ENCODE results near the gene UNC79. TPM values are rescaled to one million over a fixed set of nuclear protein-coding genes. Genes with fewer than 3 reads are reported as not detected.

Gene UNC79
- total RNA-seq, 1 experiment from 2014 or later = not detected

GRCh38 chr14:93546642-93547041 is 115.9 kb downstream of the UNC79 start:
- no TSS peak for BruUV-seq (replicated peaks)
- Mint-ChIP-seq H3K27ac (ENCODE audit: unreplicated experiment) (no peak overlapping the region), H3K27me3 (ENCODE audit: unreplicated experiment) (peaks cover 33% of the 10 kb centered on the region), H3K4me1 (ENCODE audit: low read depth, unreplicated experiment) (no peaks in the 10 kb centered on the region), H3K36me3 (ENCODE audit: insufficient read depth, unreplicated experiment) (no peaks in the 10 kb centered on the region), H3K4me3 (ENCODE audit: low read depth, unreplicated experiment) (no peak overlapping the region), H3K9me3 (ENCODE audit: low read depth, unreplicated experiment) (no peaks in the 10 kb centered on the region)
- DNase-seq = no peak
- CTCF ChIA-PET = no interaction called here
- intact Hi-C loops (cut with micrococcal nuclease; ENCODE audit: unreplicated experiment) = no loop called here
- TF ChIP-seq, protein P1, sequence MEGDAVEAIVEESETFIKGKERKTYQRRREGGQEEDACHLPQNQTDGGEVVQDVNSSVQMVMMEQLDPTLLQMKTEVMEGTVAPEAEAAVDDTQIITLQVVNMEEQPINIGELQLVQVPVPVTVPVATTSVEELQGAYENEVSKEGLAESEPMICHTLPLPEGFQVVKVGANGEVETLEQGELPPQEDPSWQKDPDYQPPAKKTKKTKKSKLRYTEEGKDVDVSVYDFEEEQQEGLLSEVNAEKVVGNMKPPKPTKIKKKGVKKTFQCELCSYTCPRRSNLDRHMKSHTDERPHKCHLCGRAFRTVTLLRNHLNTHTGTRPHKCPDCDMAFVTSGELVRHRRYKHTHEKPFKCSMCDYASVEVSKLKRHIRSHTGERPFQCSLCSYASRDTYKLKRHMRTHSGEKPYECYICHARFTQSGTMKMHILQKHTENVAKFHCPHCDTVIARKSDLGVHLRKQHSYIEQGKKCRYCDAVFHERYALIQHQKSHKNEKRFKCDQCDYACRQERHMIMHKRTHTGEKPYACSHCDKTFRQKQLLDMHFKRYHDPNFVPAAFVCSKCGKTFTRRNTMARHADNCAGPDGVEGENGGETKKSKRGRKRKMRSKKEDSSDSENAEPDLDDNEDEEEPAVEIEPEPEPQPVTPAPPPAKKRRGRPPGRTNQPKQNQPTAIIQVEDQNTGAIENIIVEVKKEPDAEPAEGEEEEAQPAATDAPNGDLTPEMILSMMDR (IDR thresholded peaks at IDR 0.05; ENCODE audit: unreplicated experiment) = no peak

- intact Hi-C loops (cut with micrococcal nuclease; ENCODE audit: unreplicated experiment) = no loop called here
- H3K27me3 Mint-ChIP-seq (ENCODE audit: unreplicated experiment) = peaks cover 31% of the 10 kb centered on the region
- H3K36me3 Mint-ChIP-seq (ENCODE audit: insufficient read depth, unreplicated experiment) = no peaks in the 10 kb centered on the region
- no peaks in the 10 kb centered on the region for H3K9me3 Mint-ChIP-seq (ENCODE audit: low read depth, unreplicated experiment)
- H3K4me1 Mint-ChIP-seq (ENCODE audit: low read depth, unreplicated experiment) = no peaks in the 10 kb centered on the region
- BruUV-seq (replicated peaks) = no TSS peak
- CTCF ChIA-PET = interaction anchor here (0.7 kb wide), 1 partner anchor 8 kb away, joined by 3 read pairs; no protein-coding TSS in a partner anchor
- no peak overlapping the region for H3K4me3 Mint-ChIP-seq (ENCODE audit: low read depth, unreplicated experiment)
- no peak for DNase-seq
- H3K27ac Mint-ChIP-seq (ENCODE audit: unreplicated experiment) = no peak overlapping the region
- TF ChIP-seq, protein P1 (IDR thresholded peaks at IDR 0.05; ENCODE audit: unreplicated experiment) = no peak
These were observed 117.5 kb downstream of the UNC79 start for GRCh38 chr14:93548102-93548843.

GRCh38 chr14:93549595-93549994 is 118.9 kb downstream of the UNC79 start:
- Mint-ChIP-seq H3K4me1 (ENCODE audit: low read depth, unreplicated experiment) (no peaks in the 10 kb centered on the region), H3K9me3 (ENCODE audit: low read depth, unreplicated experiment) (no peaks in the 10 kb centered on the region), H3K27me3 (ENCODE audit: unreplicated experiment) (peaks cover 18% of the 10 kb centered on the region), H3K36me3 (ENCODE audit: insufficient read depth, unreplicated experiment) (no peaks in the 10 kb centered on the region), H3K27ac (ENCODE audit: unreplicated experiment) (no peak overlapping the region), H3K4me3 (ENCODE audit: low read depth, unreplicated experiment) (no peak overlapping the region)
- CTCF ChIA-PET = interaction anchor here (0.6 kb wide), 1 partner anchor 98 kb away, joined by 4 read pairs; no protein-coding TSS in a partner anchor
- TF ChIP-seq, protein P1 (IDR thresholded peaks at IDR 0.05; ENCODE audit: unreplicated experiment) = no peak
- intact Hi-C loops (cut with micrococcal nuclease; ENCODE audit: unreplicated experiment) = no loop called here
- BruUV-seq (replicated peaks) = no TSS peak
- no peak for DNase-seq

GRCh38 chr14:93564918-93565317 is 134.2 kb downstream of the UNC79 start:
- CTCF ChIA-PET = no interaction called here
- Mint-ChIP-seq H3K4me3 (ENCODE audit: low read depth, unreplicated experiment) (no peak overlapping the region), H3K27ac (ENCODE audit: unreplicated experiment) (no peak overlapping the region), H3K36me3 (ENCODE audit: insufficient read depth, unreplicated experiment) (no peaks in the 10 kb centered on the region), H3K4me1 (ENCODE audit: low read depth, unreplicated experiment) (no peaks in the 10 kb centered on the region), H3K27me3 (ENCODE audit: unreplicated experiment) (peaks cover 61% of the 10 kb centered on the region), H3K9me3 (ENCODE audit: low read depth, unreplicated experiment) (no peaks in the 10 kb centered on the region)
- TF ChIP-seq, protein P1 (IDR thresholded peaks at IDR 0.05; ENCODE audit: unreplicated experiment) = no peak
- intact Hi-C loops (cut with micrococcal nuclease; ENCODE audit: unreplicated experiment) = no loop called here
- no TSS peak for BruUV-seq (replicated peaks)
- DNase-seq = no peak
